Retinal pigment epithelial cell (primary cell): Measurements from ENCODE around the gene DNAH14.

Experiments used
- DNase-seq: peaks from one replicate; pipeline ENCODE4 v3.0.0-alpha.2; 2010; ENCODE audit warnings: low read depth
- H3K4me3 ChIP-seq: 2 replicates; pipeline ENCODE4 v1.5.1; 2011; ENCODE audit warnings: mild to moderate bottlenecking, low read length, control low read depth, moderate library complexity
- CTCF ChIP-seq: conservative IDR thresholded peaks from 2 replicates; pipeline ENCODE4 v1.5.1; 2011; ENCODE audit warnings: low read depth, low read length, control low read depth, inconsistent platforms

Gene DNAH14

GRCh38 chr1:224903955-224904354, 25.5 kb upstream of the DNAH14 start:
- no peak overlapping the region for H3K4me3 ChIP-seq
- no peak for DNase-seq
- no peak for TF ChIP-seq CTCF

GRCh38 chr1:224906340-224906739, 23.1 kb upstream of the DNAH14 start:
- H3K4me3 ChIP-seq: no peak overlapping the region
- TF ChIP-seq CTCF: no peak
- no peak for DNase-seq

- no peak overlapping the region for H3K4me3 ChIP-seq
- no peak for TF ChIP-seq CTCF
- no peak for DNase-seq
Measured at GRCh38 chr1:224911217-224911616, 18.3 kb upstream of the DNAH14 start.

- H3K4me3 ChIP-seq: no peak overlapping the region
- no peak for DNase-seq
- TF ChIP-seq CTCF: no peak
Measured at GRCh38 chr1:224914292-224914900, 15.1 kb upstream of the DNAH14 start.

- no peak for DNase-seq
- TF ChIP-seq CTCF: no peak
- no peak overlapping the region for H3K4me3 ChIP-seq
Measured at GRCh38 chr1:224919508-224919907, 10.0 kb upstream of the DNAH14 start.

GRCh38 chr1:224920930-224921329, 8.5 kb upstream of the DNAH14 start:
- TF ChIP-seq CTCF: no peak
- no peak for DNase-seq
- H3K4me3 ChIP-seq: no peak overlapping the region

- TF ChIP-seq CTCF: no peak
- no peak for DNase-seq
Measured at GRCh38 chr1:224921354-224921753, 8.1 kb upstream of the DNAH14 start.

More at GRCh38 chr1:224921354-224921753, 8.1 kb upstream of the DNAH14 start:
- no peak overlapping the region for H3K4me3 ChIP-seq
